Measurements from ENCODE around the gene TMEM132D. TPM values are rescaled to one million over a fixed set of nuclear protein-coding genes. Genes with fewer than 3 reads are reported as not detected.

The TMEM132D gene
- total and polyA plus RNA-seq, 2 of the 4 experiments (the other 2 are of a cell fraction): not detected

DNA sequence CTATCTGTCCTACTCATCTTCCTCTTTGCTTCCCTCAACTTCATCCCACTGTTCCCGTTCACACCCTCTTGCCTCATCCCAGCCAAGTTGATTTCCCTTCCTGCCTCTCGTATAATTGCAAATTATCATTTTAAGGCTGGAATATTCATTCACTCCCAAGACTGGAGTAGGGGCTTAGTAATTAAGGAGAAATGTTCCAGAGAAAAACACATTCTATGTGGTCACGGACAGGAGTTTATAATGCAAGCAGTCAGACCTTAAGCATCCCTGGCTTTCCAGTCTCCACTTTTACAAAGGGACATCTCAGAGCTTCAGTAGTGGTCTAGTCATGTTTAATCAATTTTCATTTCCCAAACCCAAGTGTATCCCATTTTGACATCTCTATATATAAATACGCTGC is 54.9 kb downstream of the TMEM132D start:
- Histone ChIP-seq H2BK5ac (ENCODE audit: low read depth, low read length, poor library complexity, severe bottlenecking) (no peak overlapping the region), H2BK15ac (ENCODE audit: low read depth, low read length) (no peak overlapping the region), H4K8ac (ENCODE audit: low read depth in 2 of 2, low read length in 2 of 2) (no peak overlapping the region), H3K23ac (ENCODE audit: low read depth, low read length) (no peak overlapping the region), H2BK20ac (ENCODE audit: low read depth, low read length) (no peak overlapping the region), H3K9ac (ENCODE audit: low read depth, low read length) (no peak overlapping the region), H3K4me3 (ENCODE audit: insufficient read depth, low read depth, low read length) (no peak overlapping the region), H3K4ac (ENCODE audit: low read depth, low read length) (no peak overlapping the region), H3K56ac (ENCODE audit: extremely low read depth, insufficient read depth, low read length) (no peak overlapping the region), H4K5ac (ENCODE audit: low read depth, low read length) (no peak overlapping the region), H3K9me1 (ENCODE audit: insufficient read depth, low read length) (no peaks in the 10 kb centered on the region), H3K14ac (replicated peaks; ENCODE audit: low read depth, low read length) (no peak overlapping the region), H4K20me1 (ENCODE audit: insufficient read depth, low read length) (no peaks in the 10 kb centered on the region), H3K9me3 (ENCODE audit: control insufficient read depth, insufficient read depth, low read length) (peaks cover 27% of the 10 kb centered on the region), H3K27me3 (ENCODE audit: control insufficient read depth, insufficient read depth, low read length) (no peaks in the 10 kb centered on the region), H4K91ac (ENCODE audit: insufficient read depth, low read depth, low read length) (no peak overlapping the region), H3K36me3 (ENCODE audit: control insufficient read depth, insufficient read depth, low read length) (no peaks in the 10 kb centered on the region), H3K18ac (ENCODE audit: low read depth, low read length) (no peak overlapping the region), H2AK5ac (ENCODE audit: low read depth, low read length) (no peak overlapping the region), H3K4me2 (ENCODE audit: low read depth, low read length) (no peak overlapping the region), H3K79me1 (ENCODE audit: low read depth in 1 of 2, low read length in 2 of 2) (no peaks in the 10 kb centered on the region), H3K27ac (ENCODE audit: insufficient read depth, low read length) (no peak overlapping the region), H2BK120ac (ENCODE audit: low read depth, low read length) (no peak overlapping the region), H2AFZ (replicated peaks; ENCODE audit: low read length, poor library complexity) (no peak overlapping the region), H3K4me1 (ENCODE audit: control insufficient read depth, insufficient read depth, low read length) (no peaks in the 10 kb centered on the region), H2AK9ac (replicated peaks; ENCODE audit: low read depth, low read length, poor library complexity) (no peak overlapping the region)
- ATAC-seq (ENCODE audit: low read depth): no peak
- intact Hi-C loops (cut with micrococcal nuclease) (no loop called here), dilution Hi-C loops (cut with HindIII; ENCODE audit: low sequenced_read_pairs, unreplicated experiment) (no loop called here), in situ Hi-C loops (cut with MboI; ENCODE audit: low sequenced_read_pairs) (no loop called here)
- no peak for DNase-seq
- no TSS peak for BruUV-seq (replicated peaks)
- no CpG with 5 or more reads among the region's 4 CpGs for WGBS, 2 experiments (ENCODE audit: extremely low coverage in 2 of 2, insufficient read length in 1 of 2)
- POLR2A ChIA-PET (ENCODE audit: unreplicated experiment): no interaction called here
- TF ChIP-seq POLR2A (IDR thresholded peaks at IDR 0.05; ENCODE audit: low read depth, low read length) (no peak), NFE2L2 (IDR thresholded peaks at IDR 0.05; ENCODE audit: low read depth, low read length) (no peak)
- TF ChIP-seq, protein P1, sequence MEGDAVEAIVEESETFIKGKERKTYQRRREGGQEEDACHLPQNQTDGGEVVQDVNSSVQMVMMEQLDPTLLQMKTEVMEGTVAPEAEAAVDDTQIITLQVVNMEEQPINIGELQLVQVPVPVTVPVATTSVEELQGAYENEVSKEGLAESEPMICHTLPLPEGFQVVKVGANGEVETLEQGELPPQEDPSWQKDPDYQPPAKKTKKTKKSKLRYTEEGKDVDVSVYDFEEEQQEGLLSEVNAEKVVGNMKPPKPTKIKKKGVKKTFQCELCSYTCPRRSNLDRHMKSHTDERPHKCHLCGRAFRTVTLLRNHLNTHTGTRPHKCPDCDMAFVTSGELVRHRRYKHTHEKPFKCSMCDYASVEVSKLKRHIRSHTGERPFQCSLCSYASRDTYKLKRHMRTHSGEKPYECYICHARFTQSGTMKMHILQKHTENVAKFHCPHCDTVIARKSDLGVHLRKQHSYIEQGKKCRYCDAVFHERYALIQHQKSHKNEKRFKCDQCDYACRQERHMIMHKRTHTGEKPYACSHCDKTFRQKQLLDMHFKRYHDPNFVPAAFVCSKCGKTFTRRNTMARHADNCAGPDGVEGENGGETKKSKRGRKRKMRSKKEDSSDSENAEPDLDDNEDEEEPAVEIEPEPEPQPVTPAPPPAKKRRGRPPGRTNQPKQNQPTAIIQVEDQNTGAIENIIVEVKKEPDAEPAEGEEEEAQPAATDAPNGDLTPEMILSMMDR (conservative IDR thresholded peaks at IDR 0.05; ENCODE audit: low read depth, low read length): no peak
- CTCF ChIA-PET: no interaction called here
